Cortex of kidney (tissue), 1 donor: ENCODE data around the gene ACBD6.

ENCODE experiments used
- DNase-seq: peaks from one replicate; lab custom pipeline; 2025; lab: John Stamatoyannopoulos, UW

Gene ACBD6

DNA sequence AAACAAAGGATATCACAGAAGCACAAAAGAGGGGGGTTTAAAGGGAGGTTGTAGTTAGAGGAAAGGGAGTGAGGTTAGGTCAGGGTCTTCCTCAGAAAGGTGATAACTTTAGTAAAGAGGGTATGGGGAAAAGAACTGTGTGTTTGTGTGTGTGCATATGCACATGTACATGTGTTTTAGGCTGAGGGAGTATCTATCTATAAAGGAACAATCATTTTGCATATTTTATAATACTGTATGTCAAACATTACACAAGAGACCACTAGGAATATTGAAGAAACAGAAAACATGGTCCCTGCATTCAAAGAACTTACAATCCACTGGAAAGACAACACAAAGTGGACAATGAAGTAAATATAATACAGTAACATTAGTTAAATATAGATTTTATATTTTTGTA lies 132.2 kb downstream of the ACBD6 start:
- no peak for DNase-seq

DNA sequence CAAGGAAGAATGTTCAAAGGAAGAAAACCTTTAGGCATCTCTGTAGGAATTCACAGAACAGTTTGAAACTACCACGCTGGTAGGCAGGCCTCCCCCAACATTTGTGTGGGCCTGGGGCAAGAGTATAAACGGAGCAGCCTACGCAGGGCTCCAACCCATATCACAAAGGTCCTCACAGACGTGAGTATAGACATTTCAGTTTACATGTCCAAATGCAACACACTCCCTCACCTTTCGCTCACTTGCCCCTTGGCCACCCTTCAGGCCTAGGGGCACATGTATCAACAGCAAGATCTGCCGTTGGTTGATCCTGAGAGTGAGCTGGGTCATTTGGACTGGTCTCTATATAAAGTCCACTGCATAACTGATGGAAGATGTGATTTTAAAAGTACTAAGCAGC lies 133.3 kb downstream of the ACBD6 start:
- no peak for DNase-seq

- DNase-seq, result no peak
These were observed 135.9 kb downstream of the ACBD6 start for GRCh38 chr1:180366371-180367068.

DNA sequence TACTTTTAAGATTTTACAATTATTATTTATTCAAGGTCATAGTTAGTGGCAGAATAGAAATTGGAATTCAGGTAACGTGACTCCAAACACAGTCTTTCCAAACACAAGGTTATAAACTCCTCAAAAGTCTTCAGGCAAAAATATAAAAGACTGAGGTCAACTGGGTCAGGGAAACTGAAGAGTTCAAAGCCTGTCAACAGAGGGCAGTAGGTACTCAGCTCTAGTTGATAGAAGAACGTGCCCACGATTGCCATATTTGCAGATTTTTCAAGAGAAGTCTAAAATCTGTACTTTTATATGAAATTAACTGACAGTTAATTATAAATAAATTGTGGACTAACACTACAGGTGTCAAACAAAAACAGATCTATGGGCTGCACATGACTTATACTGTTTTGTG lies 137.3 kb downstream of the ACBD6 start:
- no peak for DNase-seq

DNA sequence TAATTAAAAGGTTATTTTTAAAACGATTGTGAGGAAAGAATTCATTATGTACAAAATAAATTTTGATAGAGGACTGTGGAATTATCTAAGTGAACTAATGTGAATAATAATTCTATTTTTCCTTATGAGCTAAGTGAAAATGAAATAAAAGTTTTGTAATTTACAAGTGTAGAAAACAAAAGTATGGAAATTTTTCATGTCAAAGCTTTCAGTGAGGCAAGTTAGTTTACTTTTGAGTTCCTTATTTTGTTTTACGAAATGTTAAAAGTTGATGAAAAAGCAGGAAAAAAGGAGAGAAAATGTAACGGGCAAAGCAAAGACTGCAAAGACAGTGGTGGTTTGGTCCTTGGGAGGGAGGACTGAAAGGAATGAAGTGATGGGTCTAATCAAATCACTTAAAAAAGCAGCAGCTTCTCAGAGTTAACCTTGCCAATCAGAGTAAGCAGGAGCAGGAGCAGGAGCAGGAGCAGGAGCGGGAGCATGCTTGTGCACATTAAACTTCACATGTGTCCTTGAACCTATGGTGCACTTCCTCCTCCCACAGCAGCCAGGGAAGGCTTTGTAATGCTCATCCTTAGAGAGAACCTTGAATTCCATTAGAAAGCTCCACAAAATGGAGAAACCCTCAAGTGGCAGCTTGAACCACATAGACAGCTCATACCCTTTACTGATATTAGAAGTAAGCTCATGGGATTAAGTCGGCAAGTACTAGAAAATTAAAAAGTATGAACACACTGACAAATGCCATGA lies 139.0 kb downstream of the ACBD6 start:
- DNase-seq, result no peak

DNA sequence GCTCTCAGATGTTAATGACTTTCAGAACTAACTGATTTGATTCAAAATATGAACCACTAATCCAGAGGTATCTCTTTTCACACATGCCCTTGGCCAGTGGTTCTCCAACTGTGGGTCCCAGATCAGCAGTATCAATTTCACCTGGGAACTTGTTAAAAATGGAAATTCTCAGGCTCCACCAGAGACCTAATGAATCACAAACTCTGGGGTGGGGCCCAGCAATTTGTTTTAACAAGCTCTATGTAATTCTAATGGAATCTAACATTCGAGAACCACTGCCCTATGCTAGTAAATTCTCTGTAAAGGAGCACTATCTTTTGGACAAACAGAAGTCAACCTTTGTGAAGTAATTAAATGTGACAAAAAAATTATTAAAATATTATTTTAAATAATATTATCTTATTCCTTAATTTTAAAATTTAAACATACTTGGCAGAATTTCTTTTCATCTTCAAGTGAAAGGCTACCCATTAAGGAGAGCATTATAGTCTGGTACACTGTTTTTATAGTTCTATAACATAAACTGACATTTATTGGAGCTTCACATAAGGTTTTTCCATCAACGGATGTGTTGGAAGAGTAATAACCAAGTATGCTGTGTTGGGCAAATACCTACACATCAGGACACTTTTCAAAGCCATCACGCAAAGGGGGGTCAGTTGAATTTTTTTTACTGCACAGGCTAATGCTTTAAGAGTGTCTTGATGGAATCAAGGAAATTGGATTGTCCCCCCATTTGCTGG lies 141.9 kb downstream of the ACBD6 start:
- DNase-seq, result no peak

GRCh38 chr1:180358649-180359048 lies 143.7 kb downstream of the ACBD6 start:
- no peak for DNase-seq

GRCh38 chr1:180353945-180354344 lies 148.4 kb downstream of the ACBD6 start:
- no peak for DNase-seq

GRCh38 chr1:180352588-180352987 lies 149.8 kb downstream of the ACBD6 start:
- no peak for DNase-seq

- no peak for DNase-seq
These were observed 150.4 kb downstream of the ACBD6 start for GRCh38 chr1:180352021-180352420.

- no peak for DNase-seq
These were observed 157.2 kb downstream of the ACBD6 start for GRCh38 chr1:180345148-180345547.

GRCh38 chr1:180343921-180344769 lies 158.2 kb downstream of the ACBD6 start:
- DNase-seq, result no peak

DNA sequence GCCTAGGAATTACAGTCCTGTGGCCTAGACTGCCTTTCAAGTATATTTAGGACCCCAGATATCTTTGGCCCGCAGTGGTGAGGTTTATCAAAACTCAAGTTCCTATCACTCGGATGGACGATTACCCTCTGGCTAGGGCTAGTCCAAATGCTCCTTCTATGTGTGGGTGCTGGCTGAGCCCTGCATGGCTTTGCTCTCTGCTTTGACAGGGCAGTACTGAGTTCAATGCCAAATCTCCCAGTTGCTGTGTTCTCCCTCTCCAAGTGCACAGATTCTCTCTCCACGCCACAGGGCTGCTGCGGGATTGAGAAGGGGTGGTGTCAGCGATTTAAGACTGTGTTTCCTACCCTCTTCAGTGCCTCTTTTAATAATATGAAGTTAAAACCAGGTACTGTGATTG lies 175.3 kb downstream of the ACBD6 start:
- no peak for DNase-seq

- no peak for DNase-seq
These were observed 189.5 kb downstream of the ACBD6 start for GRCh38 chr1:180312926-180313325.

DNA sequence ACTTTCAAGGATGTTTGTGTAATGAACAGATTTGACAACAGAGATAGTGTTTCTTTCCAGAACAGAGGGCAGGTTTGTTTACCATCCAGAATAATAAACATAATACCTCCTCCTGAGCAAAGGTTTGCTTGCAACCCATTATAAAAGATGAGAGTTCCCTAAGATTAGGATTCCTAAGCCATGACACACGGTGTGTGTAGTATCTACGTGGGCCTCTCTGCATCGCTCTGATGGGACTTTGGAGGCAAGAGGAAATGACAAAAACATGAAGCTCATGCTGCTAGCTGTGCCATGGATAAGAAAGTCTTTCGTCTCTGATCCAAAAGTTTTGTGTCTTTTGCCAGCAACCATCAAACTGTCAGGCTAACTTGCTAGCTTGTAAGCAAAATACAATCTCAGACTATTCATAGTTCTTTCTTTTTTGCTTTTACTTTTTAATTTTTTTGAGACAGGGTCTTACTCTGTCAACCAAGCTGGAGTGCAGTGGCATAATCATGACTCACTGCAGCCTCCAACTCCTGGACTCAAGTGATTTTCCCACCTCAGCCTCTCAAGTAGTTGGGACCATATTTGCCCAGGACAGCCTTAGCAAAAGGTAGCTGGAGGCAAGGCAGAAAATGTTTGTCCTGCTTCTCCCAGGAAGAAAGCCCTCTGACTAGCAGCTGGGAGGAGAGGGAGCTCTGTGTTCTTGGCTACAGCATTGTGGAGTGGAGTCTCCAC lies 191.2 kb downstream of the ACBD6 start:
- no peak for DNase-seq

DNA sequence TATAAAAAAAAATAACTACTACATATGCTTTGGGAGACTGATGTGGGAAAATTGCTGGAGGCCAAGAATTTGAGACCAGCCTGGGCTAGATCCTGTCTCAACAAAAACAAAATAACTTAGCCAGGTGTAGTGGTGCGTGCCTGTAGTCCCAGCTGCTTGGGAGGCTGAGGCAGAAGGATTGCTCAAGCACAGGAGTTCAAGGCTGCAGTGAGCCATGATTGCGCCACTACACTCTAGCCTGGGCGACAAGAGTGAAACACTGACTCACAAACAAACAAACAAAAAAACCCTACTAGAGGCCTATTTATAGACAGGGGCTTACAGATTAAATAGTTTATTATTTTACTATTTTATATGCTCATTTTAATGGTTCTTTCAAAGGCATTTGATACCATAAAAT lies 192.3 kb downstream of the ACBD6 start:
- no peak for DNase-seq

DNA sequence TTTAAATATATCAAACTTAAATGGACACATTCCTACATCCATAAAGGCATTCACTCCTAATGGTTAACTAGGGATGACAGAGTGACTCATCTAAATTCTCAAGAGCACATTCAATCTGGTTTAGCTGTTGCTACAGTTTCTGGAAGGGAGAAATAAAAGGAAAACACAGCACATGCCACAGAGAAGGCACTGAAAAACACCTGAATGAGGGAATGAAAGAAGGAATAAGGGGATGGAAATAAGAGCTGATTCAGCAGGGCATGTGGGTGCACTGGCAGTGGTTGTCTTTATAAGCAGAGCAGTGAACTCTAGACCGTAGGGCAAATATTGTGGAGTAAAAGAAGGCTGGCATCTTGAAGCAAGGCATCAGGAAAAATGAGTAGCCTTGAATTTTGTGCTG lies 193.0 kb downstream of the ACBD6 start:
- DNase-seq, result no peak

- no peak for DNase-seq
These were observed 201.1 kb downstream of the ACBD6 start for GRCh38 chr1:180301135-180301742.

DNA sequence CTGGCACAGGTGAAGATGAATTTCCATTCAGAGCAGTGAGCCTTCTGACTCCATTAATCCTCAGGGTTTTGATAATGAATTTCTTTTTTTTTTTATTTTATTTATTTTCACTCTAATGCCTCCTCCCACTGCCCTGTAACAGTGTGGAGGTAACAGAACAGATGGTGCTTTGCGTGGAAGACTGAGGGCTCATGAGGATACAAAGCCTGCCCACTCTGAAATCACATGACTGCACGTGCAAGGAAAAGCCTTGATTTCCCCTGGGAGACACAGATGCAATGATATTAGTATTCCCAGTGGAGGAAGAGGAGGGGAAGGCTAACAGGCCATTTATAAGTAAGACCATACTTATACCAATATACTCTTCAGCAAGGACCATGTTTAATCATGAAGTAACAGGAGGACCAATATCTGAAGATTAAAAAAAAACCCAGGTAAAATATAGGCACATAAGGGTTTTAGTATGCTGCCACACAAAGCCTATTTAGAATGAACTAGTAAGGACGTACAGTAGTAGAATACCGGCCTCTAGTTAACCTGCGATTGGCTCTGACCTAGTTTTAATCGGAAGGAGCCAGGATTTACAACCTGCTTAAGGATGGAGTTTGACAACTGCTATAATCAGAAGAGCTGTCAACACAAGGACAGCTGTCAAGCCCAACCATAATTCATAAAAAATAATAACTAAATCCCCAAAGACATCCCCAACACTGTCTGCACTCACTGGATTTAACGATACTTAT lies 202.7 kb downstream of the ACBD6 start:
- DNase-seq, result no peak

- DNase-seq, result no peak
These were observed 206.4 kb downstream of the ACBD6 start for GRCh38 chr1:180295999-180296398.
